ENCODE data around the gene IL2.

The IL2 gene

DNA sequence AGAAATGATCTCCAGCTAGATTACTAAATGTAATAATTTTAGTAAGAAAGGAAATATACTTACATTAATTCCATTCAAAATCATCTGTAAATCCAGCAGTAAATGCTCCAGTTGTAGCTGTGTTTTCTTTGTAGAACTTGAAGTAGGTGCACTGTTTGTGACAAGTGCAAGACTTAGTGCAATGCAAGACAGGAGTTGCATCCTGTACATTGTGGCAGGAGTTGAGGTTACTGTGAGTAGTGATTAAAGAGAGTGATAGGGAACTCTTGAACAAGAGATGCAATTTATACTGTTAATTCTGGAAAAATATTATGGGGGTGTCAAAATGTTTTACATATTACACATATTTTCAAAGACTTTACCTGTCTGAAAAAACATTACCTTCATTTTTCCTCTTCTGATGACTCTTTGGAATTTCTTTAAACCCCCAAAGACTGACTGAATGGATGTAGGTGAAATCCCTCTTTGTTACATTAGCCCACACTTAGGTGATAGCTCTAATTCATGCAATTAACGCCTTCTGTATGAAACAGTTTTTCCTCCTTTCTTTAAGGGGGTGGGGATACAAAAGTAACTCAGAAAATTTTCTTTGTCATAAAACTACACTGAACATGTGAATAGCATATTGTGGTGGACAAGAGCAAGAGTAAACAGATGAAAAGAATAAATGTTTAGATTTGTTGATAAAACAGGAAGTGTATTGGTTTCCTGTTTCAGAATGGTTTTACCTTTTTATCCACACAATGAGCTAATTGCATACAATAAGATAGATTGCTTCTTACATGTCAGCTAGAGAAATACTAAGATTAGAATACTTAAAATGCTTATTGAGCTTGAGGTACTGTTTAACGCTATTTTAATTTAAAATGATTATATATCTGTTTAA is at the start of gene IL2:
Gene IL2, minus strand, starts transcription at position 495 of the 886 bp plus-strand sequence. Its CDS starts 285 bp downstream, at position 210.
- no peak for DNase-seq (ENCODE audit: low read depth)

DNA sequence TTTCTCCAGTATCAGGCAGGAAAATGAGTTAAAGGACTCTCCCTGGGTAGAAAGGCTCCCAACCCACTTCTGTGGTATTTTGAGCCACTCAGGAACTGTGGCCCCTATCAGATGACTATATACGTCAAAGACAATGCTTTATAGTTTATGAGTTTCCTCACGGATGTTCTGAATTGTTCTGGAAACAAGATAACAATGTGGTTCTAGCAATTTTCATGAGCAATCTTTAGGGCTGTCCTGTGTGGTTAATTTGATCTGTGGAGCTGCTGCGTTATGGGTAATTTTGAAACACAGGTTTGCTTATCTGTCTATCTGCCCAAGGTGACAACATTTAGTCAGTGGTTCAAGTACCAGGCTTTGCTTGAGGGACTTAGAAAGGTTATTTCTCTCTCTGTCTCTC is 46.7 kb upstream of the IL2 start:
- no peak for DNase-seq (ENCODE audit: low read depth)

DNA sequence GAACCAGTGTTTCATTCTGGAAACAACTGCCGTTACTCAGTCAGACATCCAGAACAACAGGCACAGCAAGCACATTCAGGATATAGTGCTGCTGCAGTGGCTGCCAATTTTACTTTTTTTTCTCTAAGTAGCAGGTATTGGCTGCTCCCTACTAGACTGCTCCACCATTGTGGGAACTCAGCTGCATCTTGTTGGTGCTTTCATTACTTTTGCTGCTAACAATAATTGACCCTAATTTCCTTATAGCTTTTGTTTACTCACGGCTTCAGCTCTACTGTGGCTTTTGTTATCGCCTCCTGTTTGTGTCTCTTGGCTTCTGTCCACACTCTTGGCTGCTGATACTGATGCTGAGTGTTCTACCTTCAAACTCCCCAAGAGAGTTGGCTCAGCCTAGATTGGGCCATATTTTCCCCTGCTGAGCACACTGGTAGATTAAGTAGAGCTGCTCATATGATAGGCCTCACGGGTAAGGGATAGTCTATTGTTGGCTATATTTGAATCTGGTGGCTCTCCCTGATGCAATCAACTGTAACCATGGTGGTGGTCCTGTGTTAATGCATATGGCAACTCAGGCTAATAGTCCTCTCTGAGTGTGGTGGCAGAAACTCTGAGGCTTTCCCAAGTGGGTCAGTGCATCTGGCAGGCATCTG is 44.5 kb upstream of the IL2 start:
- no peak for DNase-seq (ENCODE audit: low read depth)

DNA sequence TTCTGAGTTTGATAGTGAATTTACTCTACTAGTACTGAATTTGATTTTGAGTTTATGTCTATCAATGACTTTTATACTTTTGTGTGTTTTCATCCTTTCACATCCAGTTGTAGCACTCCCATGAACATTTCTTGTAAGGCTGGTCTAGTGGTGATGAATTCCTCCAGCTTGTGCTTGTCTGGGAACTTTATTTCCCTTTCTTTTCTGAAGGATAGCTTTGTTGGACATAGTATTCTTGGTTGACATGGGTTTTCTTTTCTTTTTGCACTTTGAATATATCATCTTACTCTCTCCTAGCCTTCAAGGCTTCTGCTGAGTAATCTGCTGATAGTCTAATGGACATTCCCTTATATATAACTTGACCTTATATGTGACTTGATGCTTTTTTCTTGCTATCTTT is 32.5 kb upstream of the IL2 start:
- DNase-seq (ENCODE audit: low read depth) = no peak

DNA sequence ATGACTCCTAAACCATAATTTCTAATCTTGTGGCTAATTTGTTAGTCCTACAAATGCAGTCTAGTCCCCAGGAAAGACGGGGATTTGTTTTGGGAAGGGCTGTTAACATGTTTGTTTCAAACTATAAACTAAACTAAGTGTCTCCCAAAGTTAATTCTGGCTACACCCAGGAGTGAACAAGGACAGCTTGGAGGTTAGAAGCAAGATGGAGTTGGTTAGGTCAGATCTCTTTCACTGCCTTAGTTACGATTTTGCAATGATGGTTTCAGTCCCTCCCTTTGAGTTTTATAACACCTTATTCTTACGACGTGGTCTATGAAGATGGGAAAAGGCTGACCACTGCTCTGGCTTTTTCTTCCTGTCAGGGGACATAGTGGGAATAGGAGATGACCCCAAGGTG is 27.0 kb upstream of the IL2 start:
- no peak for DNase-seq (ENCODE audit: low read depth)

DNA sequence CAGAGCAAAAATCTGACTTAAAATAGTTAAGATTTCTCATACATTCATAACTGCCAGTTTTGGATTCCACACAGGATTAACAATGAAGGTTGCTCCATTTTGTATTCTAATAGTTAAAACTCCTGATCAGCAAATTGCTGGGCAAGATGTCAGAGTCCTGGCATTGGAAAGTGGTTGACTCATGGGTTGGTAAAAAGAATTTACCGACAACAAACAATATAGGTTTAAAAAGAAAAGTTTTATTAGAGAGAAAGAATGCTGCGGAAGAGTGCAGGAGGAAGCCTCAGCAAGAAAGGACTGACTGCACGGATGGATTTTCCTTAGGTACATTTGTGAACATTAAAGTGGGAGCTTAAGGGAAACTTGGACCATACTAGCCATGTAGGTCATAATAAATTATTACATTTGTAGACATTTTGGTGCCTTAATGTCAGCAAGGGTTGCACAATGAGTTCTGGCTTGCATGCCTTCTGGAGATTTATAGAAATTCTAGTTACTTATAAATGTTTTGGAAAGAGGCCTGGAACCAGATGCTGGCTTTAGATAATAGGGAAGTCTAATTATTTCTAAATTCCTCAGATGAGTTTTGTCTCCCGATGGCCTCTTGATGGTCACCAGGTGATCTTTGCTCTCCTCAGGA is 25.4 kb upstream of the IL2 start:
- DNase-seq (ENCODE audit: low read depth) = no peak

DNA sequence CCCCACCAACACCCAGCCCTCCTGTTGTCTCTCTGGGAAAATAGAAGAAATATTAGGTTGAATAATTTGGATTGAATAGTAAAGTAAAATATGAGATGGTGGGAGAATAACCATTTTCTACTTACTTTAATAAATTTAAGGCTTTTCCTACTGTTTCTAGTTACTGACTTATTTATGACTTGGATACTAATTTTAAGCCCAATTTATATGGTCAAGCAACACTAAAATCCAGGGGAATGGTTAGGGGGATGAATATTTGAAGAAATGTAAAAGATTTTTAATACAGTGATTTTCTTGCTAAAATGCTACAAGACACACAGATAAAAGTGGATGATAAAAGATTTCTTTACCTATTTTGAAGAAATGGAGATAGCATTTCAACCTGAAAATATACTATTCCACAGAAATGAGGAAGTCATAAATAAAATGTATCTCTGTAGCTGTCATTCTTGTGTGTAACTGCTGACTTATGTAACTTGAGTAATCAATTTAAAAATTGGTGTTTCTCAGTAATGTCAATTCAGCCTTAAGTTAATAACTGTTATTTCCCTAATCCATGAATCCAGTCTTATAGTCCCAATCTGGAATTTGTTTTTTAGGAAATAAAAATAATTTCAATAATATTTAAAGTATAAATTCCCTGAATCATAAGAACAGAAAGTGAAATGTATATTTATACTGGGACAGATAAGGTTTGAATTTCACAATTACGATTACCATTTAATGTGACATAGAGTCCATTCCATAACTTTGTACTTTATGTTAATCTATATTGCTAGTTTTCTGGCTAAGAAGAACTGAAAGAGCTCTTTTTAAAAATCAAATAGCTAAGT is 24.3 kb upstream of the IL2 start:
- DNase-seq (ENCODE audit: low read depth) = no peak

DNA sequence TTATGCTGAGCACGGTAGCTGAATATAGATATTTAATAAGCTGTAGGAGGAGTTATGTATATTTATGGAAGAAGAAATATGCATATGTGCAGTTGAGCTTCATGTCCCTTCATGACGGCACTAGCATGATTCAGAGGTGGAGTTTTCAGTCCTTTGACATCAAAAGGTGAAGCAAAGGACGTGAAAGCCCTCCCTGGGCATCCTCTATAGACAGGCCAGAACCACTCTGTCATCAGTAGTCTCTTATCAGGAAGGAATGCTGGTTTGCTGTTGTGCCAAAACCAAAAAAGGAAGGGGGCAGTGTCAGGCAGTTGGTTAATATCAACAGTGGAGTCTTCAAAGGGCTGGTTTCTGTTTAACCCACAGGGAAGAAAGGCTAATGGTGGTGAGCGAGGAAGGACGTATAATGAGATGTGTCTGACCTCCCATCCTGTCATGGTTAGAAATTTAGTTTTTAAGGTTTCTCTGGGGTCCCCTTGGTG is 23.5 kb upstream of the IL2 start:
- no peak for DNase-seq (ENCODE audit: low read depth)

DNA sequence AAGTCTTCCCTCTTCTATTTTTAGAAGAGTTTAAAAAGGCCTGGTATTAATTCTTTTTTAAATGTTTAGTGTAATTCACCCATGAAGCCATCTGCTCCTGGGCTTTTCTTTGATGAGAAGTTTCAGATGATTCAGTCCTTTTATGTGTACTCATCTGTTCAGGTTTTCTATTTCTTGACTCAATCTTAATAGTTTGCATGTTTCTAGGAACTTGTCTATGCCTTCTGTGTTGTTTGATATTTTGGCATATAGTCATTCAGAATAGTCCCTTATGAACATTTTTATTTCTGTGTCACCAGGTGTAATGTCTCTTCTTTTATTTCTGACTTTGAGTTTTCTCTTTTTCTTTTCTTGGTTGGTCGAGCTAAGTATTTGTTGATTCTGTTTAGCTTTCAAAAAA is 20.2 kb upstream of the IL2 start:
- no peak for DNase-seq (ENCODE audit: low read depth)

DNA sequence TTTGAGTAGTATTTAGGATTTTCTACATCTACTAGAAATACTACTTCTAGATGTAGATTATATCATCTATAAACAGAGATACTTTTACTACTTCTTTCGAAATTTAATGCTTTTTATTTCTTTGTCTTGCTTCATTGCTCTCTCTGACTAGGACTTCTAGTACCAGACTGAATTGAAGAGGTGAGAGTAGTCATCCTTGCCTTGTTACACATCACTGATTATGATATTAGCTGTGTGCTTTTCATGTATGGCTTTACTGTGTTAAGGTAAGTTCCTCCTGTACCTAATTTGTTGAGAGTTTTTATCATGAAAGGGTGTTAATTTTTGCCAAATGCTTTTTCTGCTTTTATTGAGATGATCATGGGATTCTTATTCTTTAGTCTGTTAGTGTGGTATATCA is 19.6 kb upstream of the IL2 start:
- DNase-seq (ENCODE audit: low read depth) = no peak

DNA sequence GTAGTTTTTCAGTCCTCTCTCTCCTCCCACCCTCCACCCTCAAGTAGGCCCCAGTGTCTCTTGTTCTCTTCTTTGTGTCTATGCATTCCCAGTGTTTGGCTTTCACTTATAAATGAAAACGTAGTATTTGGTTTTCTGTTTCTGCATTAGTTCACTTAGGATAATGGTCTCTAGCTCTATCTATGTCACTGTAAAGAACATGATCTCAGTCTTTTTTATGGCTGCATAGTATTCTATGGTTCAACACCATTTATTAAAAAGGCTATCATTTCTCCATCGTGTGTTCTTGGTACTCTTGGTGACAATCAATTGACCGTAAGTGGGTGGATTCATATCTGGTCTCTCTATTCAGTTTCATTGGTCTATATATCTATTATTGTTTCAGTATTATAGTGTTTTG is 18.7 kb upstream of the IL2 start:
- no peak for DNase-seq (ENCODE audit: low read depth)

DNA sequence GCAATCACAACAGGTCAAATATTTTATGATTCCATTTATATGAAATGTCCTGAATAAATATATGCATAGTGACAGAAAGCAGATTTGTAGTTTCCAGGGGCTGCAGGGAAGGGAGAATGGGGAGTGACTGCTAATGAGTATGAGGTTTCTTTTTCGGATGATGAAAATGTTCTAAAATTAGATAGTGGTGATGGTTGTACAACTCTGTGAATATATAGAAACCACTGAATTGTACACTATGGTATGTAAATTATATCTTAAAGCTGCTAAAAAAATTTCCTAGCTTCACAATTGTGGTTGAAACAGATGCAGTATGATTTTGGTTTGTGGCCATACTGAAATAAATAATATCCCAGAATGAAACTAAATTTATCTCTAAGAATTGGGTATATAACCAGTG is 12.9 kb upstream of the IL2 start:
- DNase-seq (ENCODE audit: low read depth) = no peak

DNA sequence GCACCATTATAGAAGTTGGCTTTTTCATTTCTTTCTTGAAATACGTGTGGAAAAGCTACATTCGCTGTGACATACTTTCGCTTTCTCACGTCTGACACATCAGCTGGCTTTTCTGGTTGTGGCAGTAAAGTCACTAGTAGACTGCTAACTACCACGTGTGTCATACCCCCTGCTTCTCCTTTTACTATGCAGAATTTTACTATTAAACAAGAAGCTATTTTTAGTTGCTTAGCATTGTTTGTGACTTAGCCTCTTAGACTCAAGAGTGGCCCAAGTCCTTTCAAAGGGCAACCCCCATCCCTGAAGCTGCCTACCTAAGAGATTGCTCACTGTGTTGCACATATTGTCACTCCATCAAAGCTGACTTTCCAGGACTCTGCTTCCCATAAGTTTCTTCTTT is 2.1 kb upstream of the IL2 start:
- DNase-seq (ENCODE audit: low read depth) = peak; percentile 22

DNA sequence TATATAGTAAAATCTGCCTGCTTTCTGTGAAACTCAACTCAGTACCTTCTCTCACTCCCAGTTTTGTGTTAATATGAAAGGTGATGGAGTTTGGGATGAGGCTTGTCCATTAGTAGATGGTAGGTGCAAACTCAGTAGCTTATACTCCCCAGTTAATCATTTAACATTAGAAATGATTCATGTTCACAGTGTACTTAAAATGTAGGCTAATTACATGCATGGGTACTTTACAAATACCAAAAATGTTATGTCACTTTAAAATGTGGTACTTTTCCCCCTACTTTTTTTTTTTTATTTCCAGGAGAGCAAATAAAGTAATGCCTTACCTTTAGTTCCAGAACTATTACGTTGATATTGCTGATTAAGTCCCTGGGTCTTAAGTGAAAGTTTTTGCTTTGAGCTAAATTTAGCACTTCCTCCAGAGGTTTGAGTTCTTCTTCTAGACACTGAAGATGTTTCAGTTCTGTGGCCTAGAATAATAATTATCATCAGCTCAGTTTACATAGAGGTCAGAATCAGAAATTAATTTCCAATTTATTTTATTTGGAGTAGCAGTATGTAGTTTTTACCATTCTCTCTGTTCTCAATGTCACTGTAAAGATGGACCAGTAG is 3.0 kb downstream of the IL2 start:
- DNase-seq (ENCODE audit: low read depth) = no peak

DNA sequence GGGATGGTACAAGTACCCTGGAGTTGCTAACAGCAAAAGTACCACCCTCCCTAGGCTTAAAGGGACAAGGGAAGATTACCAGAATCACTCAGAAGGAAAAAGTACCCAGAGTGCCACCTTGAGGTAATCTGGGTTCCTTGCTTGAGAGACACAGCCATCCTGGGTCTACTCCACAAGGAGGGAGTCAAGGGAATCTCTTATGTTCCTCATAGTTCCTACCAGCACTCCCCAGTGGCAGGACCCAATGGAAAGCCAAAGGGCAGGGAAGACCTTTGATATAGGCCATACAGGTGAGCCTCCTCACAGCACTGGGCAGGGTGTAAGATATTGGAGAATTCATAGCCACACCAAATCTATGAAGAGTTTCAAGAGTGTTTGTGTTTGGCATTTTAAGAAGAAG is 5.7 kb downstream of the IL2 start:
- DNase-seq (ENCODE audit: low read depth) = no peak

DNA sequence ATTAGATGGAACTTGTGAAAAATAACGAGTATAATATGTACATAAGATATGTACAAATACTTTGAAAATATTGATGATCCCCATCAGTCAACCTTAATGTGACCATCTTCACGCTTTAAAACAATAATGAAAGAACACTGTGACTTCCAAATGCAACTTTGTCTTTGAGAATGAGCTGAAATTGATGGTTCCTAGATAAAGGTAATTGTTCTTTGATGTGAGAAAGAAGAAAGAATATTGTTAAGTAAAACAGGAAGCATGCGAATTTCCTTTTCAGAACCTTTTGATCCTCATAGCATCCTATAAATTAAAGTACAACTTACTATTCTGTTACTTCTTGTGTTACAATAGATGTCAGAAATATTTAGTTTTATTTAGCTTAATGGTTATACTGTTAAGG is 22.2 kb downstream of the IL2 start:
- no peak for DNase-seq (ENCODE audit: low read depth)

DNA sequence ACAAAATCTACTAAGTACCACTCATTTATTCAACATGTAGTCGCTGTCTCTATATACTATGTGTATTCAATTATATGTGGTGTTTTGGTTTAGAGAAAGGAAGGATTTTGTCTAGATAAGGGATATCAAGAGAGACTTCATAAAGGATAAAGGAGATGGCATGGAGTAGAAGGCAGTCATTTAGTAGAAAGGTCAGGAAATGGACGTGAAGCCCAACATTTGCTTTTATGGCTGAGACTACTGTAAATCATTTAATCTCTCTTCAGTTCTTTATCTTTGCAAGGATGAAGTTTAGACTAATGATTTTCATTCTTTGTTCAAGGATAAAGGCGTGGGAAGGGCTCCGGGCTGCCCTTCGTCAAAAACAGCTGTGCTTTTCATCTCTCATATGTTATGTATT is 25.2 kb downstream of the IL2 start:
- no peak for DNase-seq (ENCODE audit: low read depth)

DNA sequence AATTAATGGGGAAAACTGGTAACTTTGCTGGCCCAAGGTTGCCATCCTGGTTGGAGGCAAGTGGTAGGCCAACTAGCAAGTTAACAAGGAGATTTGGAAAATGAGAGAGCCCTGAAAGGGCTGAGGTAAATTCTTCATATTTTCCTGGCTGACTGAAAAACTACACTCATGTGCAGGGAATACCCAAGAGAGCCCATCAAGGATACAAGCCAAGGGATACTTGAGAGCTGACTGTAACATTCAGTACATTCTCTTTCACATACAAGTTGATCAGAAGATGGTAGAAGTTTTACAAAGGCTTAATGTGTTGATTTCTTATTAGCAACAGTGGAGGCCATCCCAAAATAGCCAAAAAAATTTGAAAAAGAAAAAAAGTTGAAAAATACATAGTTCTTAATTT is 33.3 kb downstream of the IL2 start:
- DNase-seq (ENCODE audit: low read depth) = no peak

DNA sequence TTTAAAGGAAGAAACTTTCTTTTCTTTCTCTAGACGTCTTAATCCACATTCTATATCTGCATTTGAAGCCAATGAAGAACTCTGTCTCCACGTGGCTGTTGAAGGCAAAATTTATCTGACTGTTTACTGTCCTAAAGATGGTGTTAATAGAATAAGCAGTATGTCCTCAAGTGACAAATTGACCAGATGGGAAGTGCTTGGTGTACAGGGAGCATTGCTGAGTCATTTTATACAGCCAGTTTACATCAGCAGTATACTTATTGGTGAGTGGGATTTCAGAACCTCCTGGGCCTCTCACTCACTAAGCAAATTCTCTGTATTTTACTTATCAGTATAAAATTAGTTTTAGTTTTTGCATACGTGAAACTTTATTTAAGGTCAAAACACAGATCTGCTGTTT is 44.0 kb downstream of the IL2 start:
- DNase-seq (ENCODE audit: low read depth) = no peak

DNA sequence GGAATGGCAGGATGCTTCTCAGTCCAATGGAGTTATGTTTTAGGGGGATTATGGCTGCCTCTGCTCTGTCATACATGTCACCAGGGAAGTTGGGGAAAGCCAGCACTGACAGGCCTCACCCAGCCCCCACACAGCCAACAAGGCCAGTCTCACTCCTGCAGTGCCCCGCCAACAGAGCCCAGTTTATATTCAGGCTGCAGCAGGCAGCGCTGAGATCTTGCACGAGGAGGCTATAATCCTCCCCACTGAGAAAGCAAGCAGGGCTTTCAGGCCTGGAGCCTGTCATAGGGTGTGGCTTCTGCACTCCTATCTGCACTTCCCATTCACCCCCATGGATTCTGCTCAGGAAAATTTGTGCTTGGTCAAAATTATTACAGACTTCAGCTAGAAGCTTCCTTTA is 52.7 kb downstream of the IL2 start:
- no peak for DNase-seq (ENCODE audit: low read depth)

Measured in activated T-cell treated with anti-CD3 and anti-CD28 coated beads for 48 hours (primary cell).